Nephron progenitor cell (in vitro differentiated cells): ENCODE results near the gene TCF12.

Source experiments
- DNase-seq: peaks from one replicate; pipeline ENCODE4 v3.0.0; 2021
- H3K27ac Mint-ChIP-seq: 2 replicates; pipeline ENCODE4 v1.8.0; 2021; ENCODE audit warnings: mild to moderate bottlenecking, moderate library complexity, mixed read lengths
- H3K27me3 Mint-ChIP-seq: 2 replicates; pipeline ENCODE4 v1.8.0; 2021; ENCODE audit warnings: mild to moderate bottlenecking, low read depth, mixed read lengths; ENCODE audit not compliant: poor library complexity
- H3K36me3 Mint-ChIP-seq: 2 replicates; pipeline ENCODE4 v1.8.0; 2021; ENCODE audit warnings: low read depth, mixed read lengths
- H3K4me1 Mint-ChIP-seq: 2 replicates; pipeline ENCODE4 v1.8.0; 2021; ENCODE audit warnings: mixed read lengths
- H3K4me3 Mint-ChIP-seq: 2 replicates; pipeline ENCODE4 v1.8.0; 2021; ENCODE audit warnings: mild to moderate bottlenecking, moderate library complexity, mixed read lengths
- H3K9me3 Mint-ChIP-seq: 2 replicates; pipeline ENCODE4 v1.8.0; 2021; ENCODE audit warnings: mild to moderate bottlenecking, moderate library complexity, mixed read lengths
- CTCF ChIP-seq: fragments of 200-600 bp; sonication (generic); IDR thresholded peaks from 2 replicates; pipeline ENCODE4 v1.5.0; 2021; ENCODE audit warnings: antibody characterized with exemption

The TCF12 gene

GRCh38 chr15:56933811-56934210, 15.4 kb downstream of the TCF12 start:
- no peak for TF ChIP-seq CTCF
- peaks cover 48% of the 10 kb centered on the region for H3K9me3 Mint-ChIP-seq
- no peak overlapping the region for H3K27ac Mint-ChIP-seq
- H3K4me3 Mint-ChIP-seq, result no peak overlapping the region
- no peak for DNase-seq
- peaks cover 92% of the 10 kb centered on the region for H3K36me3 Mint-ChIP-seq
- H3K27me3 Mint-ChIP-seq, result no peaks in the 10 kb centered on the region
- peaks cover 14% of the 10 kb centered on the region for H3K4me1 Mint-ChIP-seq

GRCh38 chr15:56934269-56934668, 15.8 kb downstream of the TCF12 start:
- H3K4me1 Mint-ChIP-seq, result peaks cover 17% of the 10 kb centered on the region
- H3K27ac Mint-ChIP-seq, result no peak overlapping the region
- H3K36me3 Mint-ChIP-seq, result peaks cover 92% of the 10 kb centered on the region
- no peak for TF ChIP-seq CTCF
- peaks cover 52% of the 10 kb centered on the region for H3K9me3 Mint-ChIP-seq
- no peak overlapping the region for H3K4me3 Mint-ChIP-seq
- no peak for DNase-seq
- no peaks in the 10 kb centered on the region for H3K27me3 Mint-ChIP-seq

- Mint-ChIP-seq H3K36me3 (peaks cover 85% of the 10 kb centered on the region), H3K27me3 (no peaks in the 10 kb centered on the region), H3K4me3 (no peak overlapping the region)
These were observed 18.5 kb downstream of the TCF12 start for GRCh38 chr15:56936929-56937328.

GRCh38 chr15:56939257-56939656, 20.8 kb downstream of the TCF12 start:
- no peaks in the 10 kb centered on the region for H3K27me3 Mint-ChIP-seq
- TF ChIP-seq CTCF, result no peak
- DNase-seq, result no peak
- H3K36me3 Mint-ChIP-seq, result peaks cover 86% of the 10 kb centered on the region
- H3K27ac Mint-ChIP-seq, result no peak overlapping the region
- H3K4me3 Mint-ChIP-seq, result no peak overlapping the region
- H3K4me1 Mint-ChIP-seq, result peaks cover 12% of the 10 kb centered on the region
- H3K9me3 Mint-ChIP-seq, result peaks cover 52% of the 10 kb centered on the region

More at GRCh38 chr15:56936929-56937328, 18.5 kb downstream of the TCF12 start:
- H3K9me3 Mint-ChIP-seq, result peaks cover 52% of the 10 kb centered on the region
- H3K4me1 Mint-ChIP-seq, result peaks cover 12% of the 10 kb centered on the region
- no peak overlapping the region for H3K27ac Mint-ChIP-seq
- TF ChIP-seq CTCF, result no peak
- DNase-seq, result no peak

- Mint-ChIP-seq H3K36me3 (peaks cover 86% of the 10 kb centered on the region), H3K27ac (no peak overlapping the region), H3K9me3 (peaks cover 52% of the 10 kb centered on the region), H3K4me3 (no peak overlapping the region), H3K4me1 (peaks cover 12% of the 10 kb centered on the region), H3K27me3 (no peaks in the 10 kb centered on the region)
- no peak for TF ChIP-seq CTCF
- DNase-seq, result no peak
These were observed 21.9 kb downstream of the TCF12 start for GRCh38 chr15:56940388-56940787.

GRCh38 chr15:56942118-56942517, 23.7 kb downstream of the TCF12 start:
- TF ChIP-seq CTCF, result no peak
- no peaks in the 10 kb centered on the region for H3K27me3 Mint-ChIP-seq
- H3K27ac Mint-ChIP-seq, result peak overlapping the region; percentile 42
- DNase-seq, result no peak
- peaks cover 52% of the 10 kb centered on the region for H3K9me3 Mint-ChIP-seq
- no peak overlapping the region for H3K4me3 Mint-ChIP-seq
- peaks cover 86% of the 10 kb centered on the region for H3K36me3 Mint-ChIP-seq
- peaks cover 13% of the 10 kb centered on the region for H3K4me1 Mint-ChIP-seq
